Upper lobe of right lung (tissue), 1 donor: ENCODE data around the gene NSG1. TPM values are rescaled to one million over a fixed set of nuclear protein-coding genes. Genes with fewer than 3 reads are reported as not detected.

Experiments used
- ATAC-seq: fragments of 200-7000 bp; cut with Tn5 transposase; one replicate; pipeline ENCODE4 v1.9.1; 2020; ENCODE audit warnings: mild to moderate bottlenecking, moderate library complexity
- DNase-seq: peaks from one replicate; pipeline ENCODE4 v3.0.0-alpha.2; 2020
- H3K27ac ChIP-seq: fragments of 200-600 bp; one replicate; pipeline ENCODE4 v1.8.0; 2022
- H3K27me3 ChIP-seq: fragments of 200-600 bp; one replicate; pipeline ENCODE4 v1.8.0; 2022; ENCODE audit warnings: mild to moderate bottlenecking
- H3K36me3 ChIP-seq: fragments of 200-600 bp; one replicate; pipeline ENCODE4 v1.8.0; 2022
- H3K4me1 ChIP-seq: fragments of 200-600 bp; one replicate; pipeline ENCODE4 v1.8.0; 2022
- H3K4me3 ChIP-seq: fragments of 200-600 bp; one replicate; pipeline ENCODE4 v1.8.0; 2022; ENCODE audit warnings: mild to moderate bottlenecking
- H3K9me3 ChIP-seq: fragments of 200-600 bp; one replicate; pipeline ENCODE4 v1.8.0; 2022
- CTCF ChIP-seq: fragments of 200-600 bp; IDR thresholded peaks from one replicate; pipeline ENCODE4 v1.8.0; 2022; ENCODE audit warnings: antibody characterized with exemption
- intact Hi-C: fragments of 100-400 bp; cut with DNase I; formaldehyde crosslinking; loops from one replicate; pipeline ENCODE4 v1.11.0; 2022
- total RNA-seq: library from RNA; stranded (reverse); fragmentation: NEBNext Ultra II Directional; extraction: Animal tissue kit (Norgen Biotek cat#: 25700); gene quantifications from one replicate; pipeline ENCODE4 v1.2.1, GENCODE V29; 2021
- donor health status: DM: no; HTN: yes; CAD: no; lungs with severe emphysema.

The NSG1 gene
- total RNA-seq, 1 donor from 2014 or later: 1.5 TPM

DNA sequence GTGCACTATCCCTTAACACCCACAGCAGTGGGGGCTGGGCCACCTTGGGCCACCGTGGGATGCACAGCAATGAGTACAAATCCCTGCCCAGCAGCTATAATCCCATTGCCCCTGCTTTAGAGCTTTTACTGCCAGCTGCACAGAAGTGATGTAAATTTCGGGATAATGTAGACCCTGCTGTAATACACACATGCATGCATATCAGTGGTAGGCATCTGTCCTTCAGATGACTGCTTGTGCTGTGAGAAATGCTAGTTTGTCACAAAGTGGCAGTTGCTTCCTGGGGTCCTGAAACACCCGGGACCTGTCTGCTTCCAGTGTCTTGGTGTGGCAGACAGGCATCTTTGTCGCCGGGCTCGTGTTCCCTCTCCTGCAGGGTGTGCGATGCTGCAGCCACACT is 14.1 kb downstream of the NSG1 start:
- intact Hi-C loops: no loop called here
- Histone ChIP-seq H3K4me3 (no peak overlapping the region), H3K9me3 (no peaks in the 10 kb centered on the region), H3K4me1 (no peaks in the 10 kb centered on the region), H3K27me3 (peaks cover 19% of the 10 kb centered on the region), H3K36me3 (no peaks in the 10 kb centered on the region), H3K27ac (no peak overlapping the region)
- ATAC-seq (no peak), DNase-seq (no peak)
- TF ChIP-seq CTCF: no peak

GRCh38 chr4:4402966-4403365 is 16.1 kb downstream of the NSG1 start:
- DNase-seq: no peak
- no peak for TF ChIP-seq CTCF
- no peaks in the 10 kb centered on the region for H3K9me3 ChIP-seq
- no peaks in the 10 kb centered on the region for H3K4me1 ChIP-seq
- no peak for ATAC-seq
- peaks cover 11% of the 10 kb centered on the region for H3K27me3 ChIP-seq
- intact Hi-C loops: no loop called here
- no peaks in the 10 kb centered on the region for H3K36me3 ChIP-seq
- no peak overlapping the region for H3K27ac ChIP-seq
- H3K4me3 ChIP-seq: no peak overlapping the region

DNA sequence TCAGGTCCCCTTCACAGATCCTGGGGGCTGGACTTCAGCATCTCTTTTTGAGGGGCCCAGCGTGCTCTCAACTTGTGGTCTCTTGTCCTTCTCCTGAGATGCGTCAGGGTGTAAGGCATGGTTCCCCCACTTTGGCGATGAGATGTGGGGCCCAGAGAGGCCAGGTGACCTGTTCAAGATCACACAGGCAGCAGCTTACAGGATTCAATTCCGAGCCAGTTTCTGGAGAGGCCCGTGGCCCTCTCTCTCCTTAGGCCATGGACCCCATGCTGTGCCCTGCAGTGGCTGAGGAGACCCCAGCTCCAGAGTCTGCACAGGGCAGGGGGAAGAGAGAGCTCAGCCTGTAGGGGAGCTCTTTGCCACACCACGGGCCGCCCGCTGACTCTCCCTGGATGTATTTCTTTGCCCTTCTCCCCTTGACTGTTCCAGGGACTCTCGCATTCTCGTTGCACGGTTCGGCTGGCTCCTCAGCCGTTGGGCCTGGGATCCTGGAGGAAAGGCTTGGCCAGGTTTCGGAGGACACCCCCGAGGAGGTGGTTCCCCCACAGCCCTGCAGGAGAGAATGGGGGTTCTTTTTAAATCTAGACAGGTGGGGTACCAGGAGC is 18.6 kb downstream of the NSG1 start:
- Histone ChIP-seq H3K27ac (no peak overlapping the region), H3K9me3 (no peaks in the 10 kb centered on the region), H3K4me1 (no peaks in the 10 kb centered on the region), H3K36me3 (no peaks in the 10 kb centered on the region), H3K27me3 (peaks cover 6% of the 10 kb centered on the region), H3K4me3 (no peak overlapping the region)
- ATAC-seq: no peak
- intact Hi-C loops: no loop called here
- DNase-seq: no peak
- TF ChIP-seq CTCF: no peak

GRCh38 chr4:4406455-4407298 is 19.8 kb downstream of the NSG1 start:
- Histone ChIP-seq H3K4me1 (no peaks in the 10 kb centered on the region), H3K36me3 (no peaks in the 10 kb centered on the region), H3K27me3 (no peaks in the 10 kb centered on the region), H3K4me3 (no peak overlapping the region), H3K27ac (no peak overlapping the region), H3K9me3 (no peaks in the 10 kb centered on the region)
- DNase-seq (no peak), ATAC-seq (no peak)
- intact Hi-C loops: no loop called here
- TF ChIP-seq CTCF: no peak

DNA sequence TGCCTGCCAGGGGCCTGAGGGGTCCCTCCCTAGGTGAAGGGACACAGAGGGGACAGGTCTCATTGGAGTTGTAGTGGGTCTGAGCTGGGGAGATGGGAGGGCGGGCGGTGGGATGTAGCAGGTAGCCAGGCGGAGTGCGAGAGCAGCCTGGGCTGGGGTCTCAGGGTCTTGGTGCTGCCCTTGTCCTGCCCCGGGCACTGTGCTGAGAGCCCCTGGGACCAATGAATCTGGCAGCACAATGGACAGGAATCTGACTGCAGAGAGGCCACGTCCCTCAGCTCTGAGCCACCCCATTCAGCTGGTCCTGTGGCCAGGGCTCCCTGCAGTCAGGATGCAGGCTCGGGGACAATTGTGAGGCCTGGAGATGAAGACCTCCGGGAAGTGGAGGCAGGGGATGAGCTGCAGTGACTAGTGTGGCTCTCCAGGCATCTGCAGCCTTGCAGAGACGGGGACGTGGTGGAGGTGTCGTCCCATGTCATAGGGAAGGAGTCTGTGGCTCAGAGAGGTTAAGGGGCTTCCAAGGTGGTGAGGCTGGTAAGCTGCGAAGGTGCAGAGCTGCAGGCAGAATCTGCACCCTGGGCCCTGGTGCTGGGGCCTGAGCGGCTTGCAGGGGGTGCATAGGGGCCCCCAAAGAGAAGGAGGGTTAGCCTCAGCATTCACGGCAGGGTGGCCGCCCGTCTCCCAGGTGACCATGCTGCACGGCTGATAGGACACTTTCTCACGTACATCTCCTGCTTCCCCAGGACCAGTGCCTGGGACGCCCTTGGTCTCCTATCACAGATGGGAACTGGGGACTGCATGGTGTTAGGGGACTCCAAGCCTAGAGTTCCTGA is 20.6 kb downstream of the NSG1 start:
- H3K4me3 ChIP-seq: no peak overlapping the region
- intact Hi-C loops: no loop called here
- no peaks in the 10 kb centered on the region for H3K27me3 ChIP-seq
- DNase-seq (no peak), ATAC-seq (no peak)
- no peaks in the 10 kb centered on the region for H3K4me1 ChIP-seq
- H3K27ac ChIP-seq: no peak overlapping the region
- H3K36me3 ChIP-seq: no peaks in the 10 kb centered on the region
- no peak for TF ChIP-seq CTCF
- no peaks in the 10 kb centered on the region for H3K9me3 ChIP-seq
